ENCODE results near the gene CHST13.
"Not testable (repeated sequence)": the region's sequence is repeated elsewhere in the genome, so short reads cannot be mapped to it uniquely, and the experiment has no call there.

CHST13 gene

DNA sequence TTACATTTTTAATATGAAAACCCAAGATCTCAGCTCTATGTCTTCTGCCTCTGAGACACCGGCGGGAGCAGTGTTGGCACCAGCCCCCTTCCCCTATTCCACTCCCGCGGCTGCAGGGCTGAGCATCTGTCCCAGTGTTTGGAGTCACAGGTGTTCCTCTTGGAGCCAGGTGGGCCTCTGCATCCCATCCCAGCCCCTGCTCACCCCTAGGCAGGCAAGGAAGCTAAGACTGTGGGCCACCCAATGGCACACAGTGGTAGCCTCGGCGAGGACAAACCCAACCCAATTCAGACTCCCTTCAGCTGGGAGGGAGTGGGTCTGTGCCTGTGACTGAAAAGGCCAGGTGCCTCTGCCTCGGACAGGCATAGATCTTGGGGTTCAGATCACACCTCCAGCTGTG lies 3.1 kb downstream of the CHST13 start:
- DNase-seq = no peak

DNA sequence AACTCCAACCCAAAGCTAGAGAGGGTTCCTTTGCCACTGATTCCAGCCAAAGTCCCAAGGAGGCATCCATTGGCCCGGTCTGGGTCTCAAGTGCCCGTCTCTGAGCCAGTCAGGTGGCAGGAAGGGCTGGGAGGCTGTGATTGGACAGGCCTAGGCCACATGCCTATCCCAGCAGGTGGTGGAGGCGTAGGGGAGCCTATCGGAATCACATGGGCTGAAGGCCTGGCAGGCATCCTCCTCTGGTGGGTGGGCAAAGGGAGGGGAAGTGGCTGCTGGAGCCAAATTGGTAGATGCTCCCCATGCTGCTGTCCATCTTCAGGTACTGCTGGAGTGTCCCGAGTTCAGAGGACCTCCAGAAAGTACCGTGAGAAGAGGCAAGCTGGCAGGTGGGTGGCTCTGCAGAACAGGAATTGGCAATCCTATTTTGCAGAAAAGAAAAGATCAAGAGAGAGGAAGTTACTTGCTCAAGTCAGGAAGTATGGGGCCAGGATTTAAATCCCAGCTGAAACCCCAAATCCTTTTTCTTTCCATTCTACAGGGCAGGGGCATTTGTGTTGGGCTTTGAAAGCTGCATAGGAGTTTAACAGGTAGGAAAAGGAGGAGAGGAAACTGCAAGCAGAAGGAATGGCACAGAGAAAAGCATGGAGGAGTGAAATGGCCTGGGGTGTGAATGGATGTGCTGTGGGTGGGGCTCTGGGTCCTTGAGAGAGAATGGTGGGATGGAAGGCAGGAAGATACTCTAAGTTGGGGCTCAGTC lies 3.7 kb downstream of the CHST13 start:
- no peak for DNase-seq

DNA sequence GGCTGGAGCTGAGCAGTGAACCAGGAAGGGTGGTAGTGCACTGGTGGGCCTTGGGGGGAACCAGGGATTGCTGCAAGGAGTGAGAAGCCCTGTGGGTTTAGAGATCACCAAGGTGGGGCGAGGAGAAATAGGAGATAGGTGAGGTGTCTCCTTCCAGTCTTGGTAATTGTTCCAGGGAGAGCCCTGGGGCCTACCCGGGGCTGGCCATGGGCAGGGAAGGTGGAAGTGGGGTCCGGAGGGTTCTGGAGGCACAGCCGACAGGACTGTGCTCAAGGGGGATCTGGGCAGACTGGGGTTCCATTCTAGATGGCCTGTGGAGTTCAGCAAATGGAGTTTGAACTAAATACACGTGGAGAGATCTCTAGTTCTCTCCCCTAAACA lies 4.5 kb downstream of the CHST13 start:
- DNase-seq = no peak

DNA sequence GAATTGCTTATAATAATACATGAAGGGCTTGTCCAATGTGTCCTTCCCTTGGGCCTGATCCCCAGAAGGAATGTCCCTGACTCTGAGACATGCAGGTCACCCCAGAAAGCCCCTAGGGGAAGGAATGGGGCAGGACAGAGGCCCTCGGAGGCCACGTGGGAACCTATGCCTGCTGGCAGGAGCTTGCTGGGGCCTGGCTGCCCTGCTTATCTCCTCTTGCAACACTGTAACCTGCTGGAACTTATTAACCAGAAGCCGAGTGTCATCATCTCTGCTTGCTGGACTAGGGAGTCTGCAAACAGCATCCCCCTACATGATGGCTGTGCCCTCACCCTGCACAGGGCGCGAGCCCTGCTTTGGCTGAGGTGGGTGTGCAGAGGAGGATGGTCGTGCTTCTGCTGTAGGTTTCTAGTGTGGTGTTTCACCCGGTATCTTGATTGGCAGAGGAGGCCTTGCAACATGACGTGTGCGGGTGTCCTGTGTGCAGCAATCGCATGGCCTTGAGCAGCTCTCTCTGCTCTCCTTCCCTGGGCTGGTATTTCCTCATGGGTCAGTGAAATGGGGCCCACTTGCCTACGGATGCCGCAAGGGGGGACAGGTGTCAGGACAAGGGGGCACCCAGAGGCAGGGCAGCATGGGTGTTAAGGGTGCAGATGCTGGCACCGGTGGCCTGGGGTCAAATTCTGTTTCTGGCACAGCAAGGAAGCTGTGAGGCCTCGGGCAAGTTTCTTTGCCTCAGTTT lies 5.0 kb downstream of the CHST13 start:
- peak; percentile 58 for DNase-seq

DNA sequence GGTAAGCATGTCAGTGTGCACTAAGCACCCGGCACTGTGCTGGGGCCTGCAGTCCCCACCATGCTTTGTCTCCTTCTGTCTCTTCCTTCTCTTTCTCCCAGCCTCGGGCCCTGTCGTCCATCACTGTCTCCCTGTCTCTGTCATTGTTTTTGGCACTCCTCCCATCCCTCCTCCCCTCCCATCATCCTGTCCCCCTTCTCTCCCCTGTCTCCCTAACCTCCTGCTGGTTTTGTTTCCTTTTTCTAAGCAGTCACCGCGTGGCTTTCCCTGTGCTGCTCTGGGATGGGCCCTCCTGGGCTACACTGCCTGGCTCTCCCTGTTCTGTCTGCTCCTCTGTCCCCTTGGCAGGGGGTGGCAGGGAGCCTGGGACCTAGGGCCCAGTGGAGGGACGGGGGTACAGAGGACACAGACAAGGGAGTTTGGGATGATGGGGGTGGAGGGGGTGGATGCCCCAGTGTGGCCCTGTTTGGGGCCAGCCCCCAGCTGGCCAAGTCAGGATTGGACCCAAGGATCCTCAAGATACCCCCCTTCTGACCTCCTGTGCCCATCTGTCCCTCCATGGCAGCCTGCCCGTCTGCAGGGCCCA lies 5.7 kb downstream of the CHST13 start:
- no peak for DNase-seq

DNA sequence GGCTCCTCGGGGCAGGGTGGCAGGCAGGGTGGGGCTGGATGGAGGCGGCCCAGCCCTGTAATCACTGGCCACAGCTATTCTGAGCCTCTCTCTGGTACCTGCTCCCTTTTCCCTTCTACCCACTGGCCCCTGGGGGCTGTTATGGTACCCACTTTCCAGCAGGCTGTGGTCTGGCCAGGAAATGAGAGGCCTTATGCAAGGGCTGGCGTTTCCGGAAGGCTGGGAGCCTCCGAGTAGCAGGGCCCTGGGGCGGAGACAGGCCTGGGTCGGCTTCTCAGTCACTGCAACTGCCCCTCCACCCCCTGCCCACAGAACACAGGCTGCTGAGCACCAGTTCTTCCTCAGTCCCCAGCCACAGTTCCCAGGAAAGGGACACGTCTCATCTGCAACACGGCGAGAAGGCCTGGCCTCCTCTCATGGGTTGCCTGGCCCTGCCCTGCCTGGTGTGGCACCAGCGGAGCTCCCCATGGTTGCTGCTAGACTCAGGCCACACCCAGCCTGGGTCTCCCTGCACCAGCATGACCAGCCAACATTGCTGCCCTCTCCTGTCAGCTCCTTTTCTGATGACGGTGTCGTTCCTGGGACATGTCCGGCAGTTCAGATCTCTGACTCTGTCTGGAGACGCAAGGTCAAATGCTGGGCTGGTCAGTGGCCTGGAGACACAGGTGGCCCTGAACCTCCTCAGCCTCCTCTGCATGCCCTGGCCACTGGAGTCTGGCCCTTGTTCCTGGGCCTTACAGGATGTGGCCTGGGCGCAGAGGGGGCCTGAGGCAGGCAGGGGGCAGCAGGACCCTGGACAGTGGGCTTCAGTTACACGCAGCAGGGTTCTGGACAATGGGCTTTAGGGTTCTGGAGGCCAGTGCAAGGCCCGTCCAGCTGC lies 6.5 kb downstream of the CHST13 start:
- peak; percentile 41 for DNase-seq

DNA sequence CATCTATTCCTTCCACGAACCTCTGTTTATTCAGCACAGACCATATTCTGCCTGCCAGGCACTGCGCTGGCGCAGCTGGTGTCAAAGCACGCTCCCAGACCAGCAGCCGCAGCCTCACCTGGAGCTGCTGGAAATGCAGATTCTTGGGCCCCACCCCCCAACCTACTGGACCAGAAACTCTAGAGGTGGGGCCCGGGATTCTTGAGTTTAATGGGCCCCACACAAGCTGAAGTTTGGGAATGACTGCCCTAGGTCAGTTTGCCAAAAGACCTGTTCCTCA lies 7.0 kb downstream of the CHST13 start:
- no peak for DNase-seq

DNA sequence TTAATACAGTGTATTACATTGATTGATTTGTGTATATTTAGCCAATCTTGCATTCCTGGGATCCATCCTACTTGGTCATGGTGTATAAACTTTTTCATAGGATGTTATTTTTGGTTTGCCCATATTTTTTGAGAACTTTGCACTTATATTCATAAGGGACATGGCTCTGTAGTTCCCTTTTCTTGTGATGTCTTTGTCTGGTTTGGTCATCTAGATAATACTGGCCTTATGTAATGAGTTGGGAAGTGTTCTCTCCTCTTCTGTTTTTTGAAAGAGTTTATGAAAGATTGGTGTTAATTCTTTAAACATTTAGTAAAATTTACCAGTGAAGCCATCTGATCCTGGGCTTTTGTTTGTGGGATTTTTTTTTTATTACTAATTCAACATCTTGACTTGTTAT lies 9.6 kb downstream of the CHST13 start:
- no peak for DNase-seq

DNA sequence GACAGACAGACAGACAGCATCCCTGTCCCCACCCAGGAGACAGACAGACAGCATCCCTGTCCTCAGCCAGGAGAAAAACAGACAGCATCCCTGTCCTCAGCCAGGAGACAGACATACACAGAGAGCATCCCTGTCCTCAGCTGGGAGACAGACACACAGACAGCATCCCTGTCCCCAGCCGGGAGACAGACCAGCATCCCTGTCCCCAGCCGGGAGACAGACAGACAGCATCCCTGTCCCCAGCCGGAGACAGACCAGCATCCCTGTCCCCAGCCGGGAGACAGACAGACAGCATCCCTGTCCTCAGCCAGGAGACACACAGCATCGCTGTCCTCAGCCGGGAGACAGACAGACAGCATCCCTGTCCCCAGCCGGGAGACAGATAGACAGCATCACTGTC lies 10.8 kb downstream of the CHST13 start:
- not testable (repeated sequence) for DNase-seq

DNA sequence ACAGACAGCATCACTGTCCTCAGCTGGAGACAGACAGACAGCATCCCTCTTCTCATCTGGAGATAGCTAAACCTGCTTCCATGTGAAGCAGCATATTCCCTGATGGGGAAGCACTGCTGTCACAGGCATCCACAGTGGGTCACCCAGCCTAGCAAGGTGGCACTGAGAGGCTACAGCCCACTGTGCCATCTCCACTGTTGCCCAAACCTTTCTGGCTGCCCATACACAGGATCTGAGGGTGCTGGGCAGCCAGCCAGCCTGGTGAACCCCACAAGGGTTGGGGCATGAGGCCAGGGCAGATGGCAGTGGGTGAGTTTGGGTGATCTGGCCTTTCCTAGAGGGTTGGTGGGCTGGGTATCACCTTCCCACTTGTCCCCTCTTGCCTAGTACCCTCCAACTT lies 11.7 kb downstream of the CHST13 start:
- no peak for DNase-seq

DNA sequence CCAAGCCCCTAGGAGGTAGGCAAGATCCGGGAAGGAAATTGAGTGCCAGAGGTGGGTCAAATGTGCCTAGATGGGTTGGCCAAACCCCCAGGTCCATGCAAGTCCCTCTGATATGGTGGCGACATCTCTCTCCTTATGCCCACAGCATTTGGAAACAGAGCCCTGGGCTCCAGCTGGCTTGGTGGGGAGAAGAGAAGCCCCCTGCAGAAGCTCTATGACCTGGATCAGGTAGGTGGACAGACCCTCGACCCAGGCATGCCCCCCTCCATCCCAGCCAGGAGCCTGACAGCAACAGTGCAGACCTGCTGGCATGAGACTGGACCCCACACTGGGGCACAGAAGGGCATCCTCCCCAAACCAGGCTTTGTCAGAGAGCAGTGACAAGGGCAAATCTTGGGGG lies 12.2 kb downstream of the CHST13 start:
- DNase-seq = no peak

DNA sequence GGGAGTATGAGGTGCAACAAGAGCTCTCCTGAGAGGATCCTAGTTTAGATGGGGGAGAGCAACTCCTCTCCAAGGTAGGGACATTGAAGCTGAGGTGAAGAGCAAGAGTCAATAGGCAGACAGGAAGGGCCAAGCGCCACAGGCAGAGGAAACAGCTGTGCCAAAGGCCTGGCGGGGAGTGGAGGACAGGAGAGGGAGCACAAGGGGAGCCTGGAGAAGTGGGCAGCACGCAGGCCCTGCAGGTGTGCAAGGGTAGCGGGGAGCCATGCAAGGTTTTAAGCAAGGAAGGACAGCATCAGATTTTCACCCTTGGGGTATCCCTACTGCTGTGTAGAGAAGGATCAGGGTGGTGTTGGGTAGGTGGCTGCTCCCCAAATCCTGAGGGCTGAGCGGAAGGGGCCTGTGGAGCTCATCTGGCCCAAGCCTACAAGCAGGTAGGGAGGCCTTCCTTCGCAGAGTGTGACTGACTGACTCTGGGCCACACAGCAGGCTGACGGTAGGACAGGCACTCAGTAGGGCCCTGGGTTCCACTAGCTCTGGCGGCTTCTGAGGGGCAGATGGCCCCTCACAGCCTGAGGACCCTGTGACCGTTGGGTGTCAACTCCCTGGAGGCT lies 13.3 kb downstream of the CHST13 start:
- DNase-seq = no peak

DNA sequence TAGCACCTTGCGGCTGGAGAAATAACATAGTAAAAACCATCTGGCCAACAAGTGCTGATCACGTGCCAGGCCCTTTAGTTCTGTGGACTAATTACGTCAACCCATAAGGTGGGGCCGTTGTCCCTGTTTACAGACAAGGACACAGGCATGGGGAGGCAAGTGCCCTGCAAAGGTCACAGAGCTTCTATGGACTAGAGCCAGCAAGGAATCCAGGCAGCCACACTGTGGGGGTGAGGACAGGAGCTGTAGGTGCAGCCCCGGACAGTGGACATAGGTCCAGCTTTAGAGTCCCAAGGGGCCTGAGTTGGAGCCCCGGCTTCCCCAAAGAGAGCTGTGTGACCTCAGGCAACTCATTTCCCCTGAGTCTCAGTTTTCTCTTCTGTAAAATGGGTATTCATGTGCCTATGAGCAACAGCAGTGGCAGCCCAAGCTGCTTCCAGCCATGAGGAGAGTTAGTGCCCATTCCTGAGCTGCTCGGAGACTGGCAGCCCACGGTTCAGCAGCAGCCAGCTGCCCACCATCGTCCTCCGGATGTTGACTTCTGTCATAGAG lies 13.9 kb downstream of the CHST13 start:
- DNase-seq = no peak

DNA sequence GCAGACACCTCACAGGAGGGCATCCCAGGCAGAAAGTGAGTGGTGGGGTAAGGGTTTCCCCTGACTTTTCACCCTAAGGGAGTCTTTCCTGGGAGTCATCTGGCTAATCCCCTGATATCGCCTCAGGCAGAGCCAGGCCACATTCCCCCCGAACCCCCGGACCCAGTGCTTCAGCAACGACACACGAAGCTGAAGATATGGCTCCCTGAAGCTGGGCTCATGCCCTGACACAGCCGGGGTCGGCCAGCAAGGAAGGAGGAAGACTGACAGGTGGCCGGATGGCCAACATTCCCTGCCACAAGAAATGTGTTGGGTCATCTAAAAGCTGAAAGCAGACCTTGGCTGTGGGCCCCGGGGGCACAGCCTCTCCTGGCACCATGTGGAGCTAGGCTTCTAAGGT lies 14.4 kb downstream of the CHST13 start:
- no peak for DNase-seq

DNA sequence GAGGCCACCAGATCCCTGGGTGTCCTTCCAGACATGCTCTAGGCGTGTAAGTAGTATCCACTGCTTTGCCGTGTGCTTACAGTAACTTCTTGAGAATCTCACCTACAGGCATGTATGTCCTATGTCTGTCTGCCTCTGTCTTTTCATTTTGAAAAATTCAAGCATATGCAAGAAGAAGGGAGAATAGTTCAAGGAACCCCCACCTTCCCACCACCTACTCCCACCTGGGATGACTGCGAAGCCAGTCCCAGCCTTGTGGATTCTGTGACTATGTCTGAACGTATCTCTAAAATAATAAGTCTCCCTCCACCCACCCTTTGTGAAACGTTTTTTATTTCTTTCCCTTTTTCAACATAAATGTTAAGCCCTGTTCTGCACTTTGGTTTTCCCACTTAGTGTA lies 15.0 kb downstream of the CHST13 start:
- no peak for DNase-seq

DNA sequence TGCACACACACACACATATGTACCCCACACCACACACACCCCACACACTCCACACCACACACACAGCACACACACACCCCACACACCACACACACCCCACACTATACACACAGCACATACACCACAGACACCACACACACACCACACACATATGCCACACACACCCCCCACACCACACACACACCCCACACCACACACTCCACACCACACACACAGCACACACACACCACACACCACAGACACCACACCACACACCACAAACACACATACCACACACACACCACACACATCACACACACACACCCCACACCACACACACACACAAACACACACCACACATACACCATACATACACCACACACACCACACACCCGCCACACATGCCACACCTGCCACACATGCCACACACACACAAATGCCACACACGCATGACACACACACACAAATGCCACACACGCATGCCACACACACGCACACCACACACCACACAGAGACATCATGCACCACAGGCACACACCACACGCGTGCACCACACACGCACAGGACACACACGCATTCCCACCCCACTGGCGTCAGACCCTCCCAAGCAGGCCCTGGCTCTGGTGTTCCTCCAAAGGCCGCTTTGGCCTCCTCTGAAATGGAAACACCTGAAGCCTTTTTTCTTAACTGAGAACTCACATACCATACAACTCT lies 15.7 kb downstream of the CHST13 start:
- no peak for DNase-seq

DNA sequence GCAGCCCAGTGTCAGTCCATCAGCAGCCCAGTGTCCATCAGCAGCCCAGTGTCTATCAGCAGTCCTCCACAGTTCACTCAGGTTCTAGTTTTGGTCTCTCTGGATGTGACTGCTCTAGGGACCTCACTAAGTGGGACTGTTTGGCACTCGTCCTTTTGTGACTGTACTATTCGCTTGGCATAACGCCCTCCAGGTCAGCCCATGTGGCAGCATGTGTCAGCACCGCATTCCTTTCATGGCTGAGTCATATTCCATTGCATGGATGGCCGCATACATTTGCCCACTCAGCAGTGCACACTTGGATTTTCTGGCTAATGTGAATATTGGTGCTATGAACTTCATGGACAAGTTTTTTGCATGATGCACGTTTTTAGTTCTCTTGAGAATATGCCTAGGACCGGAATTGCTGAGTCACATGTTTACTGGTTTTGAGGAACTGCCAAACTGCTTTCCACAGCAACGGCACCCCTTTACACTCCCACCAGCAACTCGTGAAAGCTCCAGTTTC lies 16.4 kb downstream of the CHST13 start:
- peak; percentile 80 for DNase-seq

DNA sequence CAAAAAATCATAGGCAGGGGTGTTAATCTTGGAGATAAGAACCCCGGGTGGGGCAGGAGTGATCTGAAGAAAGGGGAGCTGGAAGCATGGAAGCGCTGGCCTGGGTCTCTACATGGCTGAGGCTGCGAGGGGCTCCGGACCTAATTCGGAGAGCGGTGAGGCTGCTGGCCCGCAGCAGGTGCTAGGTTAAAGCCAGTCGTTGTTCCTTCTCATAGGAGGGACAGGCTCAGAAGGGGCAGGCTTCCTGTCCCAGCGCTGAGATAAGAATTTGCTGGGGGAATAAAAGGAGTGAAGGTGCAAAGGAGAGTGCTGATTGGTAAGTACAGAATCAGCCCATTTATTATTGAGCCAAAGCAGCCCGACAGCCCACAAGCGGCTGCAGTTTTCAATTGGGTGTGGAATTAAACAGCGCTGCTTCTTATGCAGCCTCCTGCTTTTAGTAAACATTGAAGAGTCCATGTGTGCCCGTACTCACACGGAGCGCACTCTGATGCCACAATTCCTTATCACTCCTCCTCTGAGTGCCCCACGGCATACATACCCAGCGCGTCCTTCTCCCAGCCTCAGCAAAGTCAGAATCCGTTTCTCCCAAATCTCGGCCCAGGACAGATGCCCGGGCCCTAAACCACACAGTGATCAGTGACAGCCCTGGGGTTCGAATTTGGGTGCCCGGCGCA lies 17.1 kb downstream of the CHST13 start:
- DNase-seq = peak; percentile 75

DNA sequence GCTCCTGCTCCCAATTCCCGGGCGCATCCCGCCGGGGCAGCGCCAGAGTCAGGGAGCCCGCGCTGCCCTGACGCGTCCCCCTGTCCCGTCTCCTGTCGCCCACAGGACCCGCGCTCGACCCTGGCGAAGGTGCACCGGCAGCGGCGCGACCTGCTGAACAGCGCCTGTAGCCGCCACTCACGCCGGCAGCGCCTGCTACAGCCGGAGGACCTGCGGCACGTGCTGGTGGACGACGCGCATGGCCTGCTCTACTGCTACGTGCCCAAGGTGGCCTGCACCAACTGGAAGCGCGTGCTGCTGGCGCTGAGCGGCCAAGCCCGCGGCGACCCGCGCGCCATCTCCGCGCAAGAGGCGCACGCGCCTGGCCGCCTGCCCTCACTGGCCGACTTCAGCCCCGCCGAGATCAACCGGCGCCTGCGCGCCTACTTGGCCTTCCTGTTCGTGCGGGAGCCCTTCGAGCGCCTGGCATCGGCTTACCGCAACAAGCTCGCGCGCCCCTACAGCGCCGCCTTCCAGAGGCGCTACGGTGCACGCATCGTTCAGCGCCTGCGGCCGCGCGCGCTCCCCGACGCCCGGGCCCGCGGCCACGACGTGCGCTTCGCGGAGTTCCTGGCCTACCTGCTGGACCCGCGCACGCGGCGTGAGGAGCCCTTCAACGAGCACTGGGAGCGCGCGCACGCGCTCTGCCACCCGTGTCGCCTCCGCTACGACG lies 17.8 kb downstream of the CHST13 start:
- DNase-seq = no peak
